Activated T-helper 1 cell treated with anti-CD3 and anti-CD28 coated beads, Interleukin-2, amount 50 U/mL, for 16 hours (primary cell): ENCODE measurements around the gene GNB1.
"Not testable (repeated sequence)": the region's sequence is repeated elsewhere in the genome, so short reads cannot be mapped to it uniquely, and the experiment has no call there.

ENCODE experiments used
- DNase-seq, 2 donors: peaks; one replicate each; pipeline ENCODE4 v3.0.0-alpha.2; 2020; ENCODE audit warnings: low read depth in 1 of 2, low spot score in 1 of 2

GNB1 gene

GRCh38 chr1:1890506-1891348 lies at the start of gene GNB1:
TSS of gene GNB1 (minus strand) at chr1:1891087. CDS start at chr1:1825453, 65,634 bp downstream.
- peak; percentile 75 to 86 for DNase-seq

DNA sequence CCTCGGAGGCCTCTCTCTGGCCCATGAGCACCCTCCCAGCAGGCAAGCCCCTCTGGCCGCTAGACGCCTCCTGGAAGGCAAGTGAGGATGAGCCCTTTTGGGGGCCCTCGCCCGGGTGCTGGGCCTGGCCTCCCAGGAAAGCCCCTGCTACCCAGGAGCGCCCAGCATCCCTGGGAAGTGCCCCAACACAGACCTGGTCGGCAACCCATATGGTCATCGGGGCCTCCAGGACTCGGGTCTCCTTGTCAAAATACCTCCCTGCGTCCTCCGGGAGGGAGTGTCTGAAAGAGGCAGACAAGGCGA lies 49.2 kb upstream of the GNB1 start:
- no peak for DNase-seq

DNA sequence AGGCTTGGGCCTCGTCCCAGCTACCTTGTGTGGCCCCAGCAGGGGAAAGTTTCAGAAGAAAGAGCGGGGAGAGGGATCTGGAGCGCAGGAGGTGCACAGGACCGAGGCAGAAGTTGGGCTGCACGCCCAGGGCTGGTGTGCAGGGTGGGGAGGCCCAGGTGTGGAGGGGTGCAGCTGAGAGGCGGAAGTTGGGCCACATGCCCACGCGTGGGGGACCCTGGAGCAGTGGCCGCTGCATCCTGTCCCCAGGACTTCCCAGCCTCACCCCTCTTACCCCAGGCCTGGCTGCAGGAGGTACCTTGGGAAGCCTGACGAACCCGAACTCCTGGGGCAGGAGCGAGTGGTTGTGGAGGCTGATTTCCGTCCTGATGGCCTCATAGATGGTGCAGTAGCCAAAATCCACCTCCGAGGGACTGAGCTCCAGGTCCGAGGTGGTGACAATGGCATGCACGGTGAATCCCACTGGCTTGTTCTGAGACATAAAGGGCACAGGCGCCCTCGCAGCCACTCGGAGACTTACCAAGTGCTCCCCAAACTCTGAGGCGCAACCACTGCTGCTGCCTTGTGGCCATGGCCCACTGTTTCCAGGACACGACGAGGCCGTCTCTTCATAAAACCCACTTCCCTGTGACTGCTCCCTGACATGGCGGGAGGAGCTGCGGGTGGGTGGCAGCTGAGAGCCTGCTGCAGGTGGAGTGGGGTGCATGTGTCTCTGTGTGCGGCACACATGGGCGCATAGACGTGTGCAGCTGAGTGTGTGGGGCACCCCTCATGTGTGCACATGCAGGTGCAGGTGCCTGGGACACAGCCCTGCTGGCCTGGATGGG lies 48.6 kb upstream of the GNB1 start:
- no peak for DNase-seq

GRCh38 chr1:1938613-1939295 lies 47.9 kb upstream of the GNB1 start:
- DNase-seq, result no peak

- no peak for DNase-seq
Observed at GRCh38 chr1:1938276-1938573, 47.3 kb upstream of the GNB1 start.

DNA sequence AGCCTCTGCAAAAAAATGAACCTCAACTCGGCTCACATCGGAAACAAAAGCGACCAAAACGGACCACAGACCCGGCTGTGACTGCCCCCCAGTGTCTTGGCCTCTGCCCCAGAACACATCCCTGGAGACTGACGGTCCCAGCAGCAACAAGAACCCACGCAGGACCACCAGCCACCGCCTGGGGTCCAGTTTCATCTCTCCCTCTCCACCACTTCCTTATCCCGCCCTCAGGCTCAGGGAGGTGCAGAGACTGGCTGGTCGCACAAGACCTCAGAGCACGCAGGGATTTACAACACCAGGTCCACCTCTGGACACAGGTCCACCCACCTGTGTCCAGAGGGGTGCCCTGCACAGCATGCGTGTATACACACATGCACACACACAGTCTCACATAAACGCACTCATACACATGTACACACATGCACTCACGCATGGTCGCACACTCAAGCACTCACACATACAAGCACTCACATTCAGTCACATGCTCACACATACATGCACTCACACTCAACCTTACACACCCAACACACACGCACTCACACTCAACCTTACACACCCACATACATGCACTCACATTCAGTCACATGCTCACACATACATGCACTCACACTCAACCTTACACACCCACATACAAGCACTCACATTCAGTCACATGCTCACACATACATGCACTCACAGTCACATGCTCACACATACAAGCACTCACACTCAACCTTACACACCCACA lies 46.8 kb upstream of the GNB1 start:
- DNase-seq, result no peak

GRCh38 chr1:1937061-1937460 lies 46.2 kb upstream of the GNB1 start:
- DNase-seq, result no peak

DNA sequence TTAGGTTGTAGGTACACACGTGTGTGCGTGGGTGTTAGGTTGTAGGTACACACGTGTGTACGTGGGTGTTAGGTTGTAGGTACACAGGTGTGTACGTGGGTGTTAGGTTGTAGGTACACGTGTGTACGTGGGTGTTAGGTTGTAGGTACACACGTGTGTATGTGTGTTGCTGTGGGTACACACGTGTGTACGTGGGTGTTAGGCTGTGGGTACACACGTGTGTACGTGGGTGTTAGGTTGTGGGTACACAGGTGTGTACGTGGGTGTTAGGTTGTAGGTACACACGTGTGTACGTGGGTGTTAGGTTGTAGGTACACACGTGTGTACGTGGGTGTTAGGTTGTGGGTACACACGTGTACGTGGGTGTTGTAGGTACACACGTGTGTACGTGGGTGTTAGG lies 44.0 kb upstream of the GNB1 start:
- not testable (repeated sequence) for DNase-seq

DNA sequence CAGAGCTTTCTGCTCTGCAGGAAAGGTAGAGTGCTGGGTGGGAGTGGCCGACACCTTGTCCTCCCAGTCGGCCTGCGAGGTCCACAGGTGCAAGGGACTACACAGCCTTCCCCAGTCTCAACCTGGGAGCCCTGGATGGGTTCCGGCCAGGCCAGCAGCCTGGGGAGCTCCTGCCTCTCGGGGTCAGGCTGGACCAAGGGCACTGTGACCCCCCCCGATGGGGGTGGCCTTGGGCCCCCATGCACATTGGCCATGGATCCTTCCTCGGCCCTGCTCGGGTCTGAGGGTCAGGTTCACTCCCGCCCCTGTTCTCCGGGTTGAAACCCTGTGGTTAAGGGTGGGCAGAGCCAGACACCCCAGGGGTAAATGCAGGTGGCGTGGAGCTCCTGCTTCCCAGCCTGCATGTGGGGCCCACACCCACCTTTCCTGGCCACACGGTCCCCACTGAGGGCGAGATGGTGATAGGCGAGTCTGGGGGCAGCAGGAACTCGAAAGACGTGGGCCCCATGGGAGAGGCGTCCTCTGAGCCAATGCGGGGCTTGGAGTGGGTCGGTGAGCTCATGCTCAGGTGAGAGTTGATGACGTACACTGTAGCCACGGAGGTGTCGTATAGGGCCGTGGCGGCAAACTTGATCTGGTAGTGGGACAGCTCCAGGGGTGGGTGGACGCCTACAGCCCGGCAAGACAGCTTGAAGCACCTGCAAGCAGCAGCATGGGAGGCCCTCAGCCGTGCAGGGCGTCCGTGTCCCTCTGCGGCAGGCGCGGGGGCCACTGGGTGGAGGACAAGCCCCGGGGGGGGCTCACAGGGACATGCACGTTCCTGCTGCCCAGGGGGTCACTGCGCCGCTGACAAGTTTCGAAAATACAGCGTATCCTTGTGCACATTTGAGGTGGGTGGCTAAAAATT lies 39.0 kb upstream of the GNB1 start:
- no peak for DNase-seq

GRCh38 chr1:1929102-1929638 lies 38.3 kb upstream of the GNB1 start:
- no peak for DNase-seq

GRCh38 chr1:1928231-1929101 lies 37.6 kb upstream of the GNB1 start:
- no peak for DNase-seq

DNA sequence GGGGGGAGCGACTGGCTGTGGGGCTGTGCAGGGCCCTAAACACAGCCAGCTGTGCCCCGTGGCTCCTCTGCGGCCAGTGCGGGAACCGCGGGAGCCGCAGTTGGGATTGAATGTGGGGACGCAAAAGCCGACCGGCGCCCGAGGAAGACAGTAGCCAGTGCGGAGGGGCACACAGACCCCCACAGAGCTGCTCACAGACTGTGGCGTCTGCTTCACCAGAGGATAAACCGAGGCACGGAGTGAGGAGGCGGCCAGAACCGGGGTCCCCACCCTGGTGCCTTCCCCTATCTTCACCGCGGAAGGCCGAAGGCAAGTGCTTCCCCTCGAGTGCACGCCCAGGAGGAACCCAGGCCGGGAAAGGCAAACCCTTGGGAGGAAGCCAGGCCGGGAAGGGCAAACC lies 36.9 kb upstream of the GNB1 start:
- DNase-seq, result no peak

DNA sequence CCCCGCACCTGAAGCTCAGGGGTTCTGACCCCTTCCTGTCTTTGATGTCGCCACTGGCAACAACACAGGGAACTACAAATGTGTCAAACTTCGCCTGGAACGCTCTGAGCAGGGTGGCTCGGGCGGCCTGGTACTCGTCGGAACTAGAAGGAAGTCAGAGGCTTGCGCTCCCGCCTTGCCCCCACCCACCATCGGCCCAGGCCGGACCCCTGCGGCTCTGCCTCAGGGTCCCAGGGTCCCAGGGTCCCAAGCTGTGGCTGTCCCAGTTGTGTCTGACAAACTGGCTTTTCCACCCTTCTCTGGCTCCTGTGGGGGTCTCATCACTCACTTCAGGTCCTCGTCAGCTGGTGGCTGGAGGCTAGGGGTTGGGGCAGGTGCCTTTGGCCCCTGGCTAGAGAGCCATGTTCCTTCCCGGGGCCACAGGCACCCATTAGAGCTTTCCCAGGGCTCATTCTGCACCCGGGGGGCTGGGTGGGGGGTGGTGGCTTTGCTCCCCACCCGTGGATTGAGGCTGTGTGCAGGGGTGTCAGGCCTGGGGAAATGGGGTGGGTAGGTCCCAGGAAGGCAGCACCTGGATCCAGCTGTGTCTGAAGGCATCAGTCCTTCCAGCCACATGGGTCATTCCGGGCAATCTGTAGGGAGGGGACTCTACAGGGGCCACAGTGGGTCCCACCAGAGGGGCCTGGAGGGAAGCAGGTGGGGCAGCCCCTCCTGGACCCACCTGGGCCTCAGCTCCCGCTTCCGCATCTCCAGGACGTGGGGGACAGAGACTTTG lies 36.2 kb upstream of the GNB1 start:
- no peak for DNase-seq

GRCh38 chr1:1926346-1926811 lies 35.5 kb upstream of the GNB1 start:
- no peak for DNase-seq

DNA sequence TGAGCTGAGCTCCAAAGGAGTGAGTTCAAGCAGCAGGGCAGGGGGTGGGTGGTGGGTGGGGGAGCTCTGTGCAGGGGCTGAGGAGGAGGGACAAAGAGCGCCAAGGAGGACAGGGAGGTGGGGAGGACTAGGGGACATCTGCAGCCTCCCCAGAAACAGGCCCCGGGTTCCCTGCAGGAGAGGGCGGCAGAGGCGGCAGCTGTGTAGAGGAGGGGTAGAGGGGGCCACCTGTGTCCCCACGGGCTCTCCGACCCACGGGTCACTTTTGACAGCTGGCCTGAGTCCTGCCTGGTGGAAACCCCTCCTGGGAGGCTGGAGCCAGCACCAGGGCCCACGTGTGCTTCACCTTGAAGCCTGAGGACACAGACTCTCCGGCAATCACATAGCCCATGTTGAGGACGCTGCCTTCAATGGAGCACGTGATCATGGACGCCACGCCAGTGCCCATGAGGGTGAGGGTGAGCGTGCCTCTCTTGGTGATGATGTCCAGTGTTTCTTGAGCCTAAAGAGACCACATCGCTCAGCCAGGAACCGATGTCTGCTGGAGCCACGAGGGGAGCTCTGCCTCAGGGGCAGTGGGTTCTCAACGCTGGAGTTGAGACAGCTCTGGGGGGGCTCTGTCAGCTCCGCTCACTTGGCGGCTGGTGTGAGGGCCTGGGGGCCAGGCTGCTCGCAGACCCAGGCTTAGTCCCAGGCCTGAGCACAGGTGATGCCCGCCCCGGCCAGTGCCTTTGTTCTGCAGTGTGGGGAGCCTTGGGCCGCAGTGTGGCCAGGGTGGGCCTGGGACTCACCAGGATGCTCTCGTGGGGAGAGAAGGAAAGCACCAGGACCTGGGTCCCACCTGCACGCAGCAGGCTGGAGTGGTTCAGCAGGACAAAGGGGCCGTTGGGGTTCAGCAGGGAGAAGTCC lies 34.8 kb upstream of the GNB1 start:
- no peak for DNase-seq

- no peak for DNase-seq
Observed at GRCh38 chr1:1924849-1925248, 34.0 kb upstream of the GNB1 start.

DNA sequence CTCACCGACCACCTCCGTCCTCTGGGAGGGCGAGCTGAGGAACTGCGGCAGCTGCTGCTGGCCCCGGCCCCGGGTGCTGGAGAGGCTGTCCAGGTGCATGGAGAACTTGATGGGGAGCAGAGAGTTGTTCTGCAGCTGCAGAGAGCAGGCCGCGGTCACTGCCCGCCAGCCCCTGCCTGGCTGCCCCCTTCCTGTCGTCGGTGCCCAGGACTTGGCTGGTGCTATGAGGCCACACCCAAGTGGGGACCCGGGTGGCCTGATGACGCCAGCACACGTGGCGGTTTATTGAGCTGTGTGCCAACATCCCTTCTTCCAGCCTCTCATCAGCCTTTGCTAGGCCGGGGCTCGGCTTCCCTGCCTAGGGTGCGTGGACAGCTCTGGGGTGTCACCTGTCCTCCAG lies 33.5 kb upstream of the GNB1 start:
- DNase-seq, result no peak
